Hepatocyte (in vitro differentiated cells): ENCODE data around the gene H6PD. TPM values are rescaled to one million over a fixed set of nuclear protein-coding genes. Genes with fewer than 3 reads are reported as not detected.
A peak's percentile ranks its signal among the peaks of the same experiment; 100 is the strongest.

ENCODE experiments used
- DNase-seq: peaks from one replicate; pipeline ENCODE4 v3.0.0-alpha.2; 2016; ENCODE audit warnings: low spot score
- H2AFZ ChIP-seq: fragments of 200-600 bp; sonication (generic); 2 replicates; pipeline ENCODE4 v1.6.0; 2016; ENCODE audit warnings: antibody characterized with exemption, mild to moderate bottlenecking
- H3K27ac ChIP-seq: fragments of 200-600 bp; sonication (generic); 2 replicates; pipeline ENCODE4 v1.5.1; 2016; ENCODE audit warnings: mild to moderate bottlenecking
- H3K27me3 ChIP-seq: fragments of 200-600 bp; sonication (generic); 2 replicates; pipeline ENCODE4 v1.6.1; 2016
- H3K36me3 ChIP-seq: fragments of 200-600 bp; sonication (generic); replicated peaks from 2 replicates; pipeline ENCODE4 v1.5.1; 2016; ENCODE audit warnings: low read depth; ENCODE audit not compliant: insufficient read depth
- H3K4me1 ChIP-seq: fragments of 200-600 bp; sonication (generic); 2 replicates; pipeline ENCODE4 v1.5.1; 2016; ENCODE audit warnings: mild to moderate bottlenecking, moderate library complexity; ENCODE audit not compliant: insufficient read depth
- H3K4me2 ChIP-seq: fragments of 200-600 bp; sonication (generic); 2 replicates; pipeline ENCODE4 v1.6.0; 2016
- H3K4me3 ChIP-seq: fragments of 200-600 bp; sonication (generic); 2 replicates; pipeline ENCODE4 v1.5.1; 2016; ENCODE audit warnings: mild to moderate bottlenecking
- H3K79me2 ChIP-seq: fragments of 200-600 bp; sonication (generic); 2 replicates; pipeline ENCODE4 v1.6.0; 2017; ENCODE audit warnings: mild to moderate bottlenecking
- H3K9me2 ChIP-seq: fragments of 200-600 bp; sonication (generic); replicated peaks from 2 replicates; pipeline ENCODE4 v1.6.0; 2017; ENCODE audit warnings: mild to moderate bottlenecking; ENCODE audit not compliant: insufficient read depth
- H3K9me3 ChIP-seq: fragments of 200-600 bp; sonication (generic); 2 replicates; pipeline ENCODE4 v1.5.1; 2016; ENCODE audit warnings: low read depth, mild to moderate bottlenecking
- H4K20me1 ChIP-seq: fragments of 200-600 bp; sonication (generic); 2 replicates; pipeline ENCODE4 v1.6.0; 2016; ENCODE audit warnings: mild to moderate bottlenecking; ENCODE audit not compliant: insufficient read depth, poor library complexity, severe bottlenecking
- CTCF ChIP-seq: fragments of 200-600 bp; sonication (generic); IDR thresholded peaks from 2 replicates; pipeline ENCODE4 v1.5.1; 2016; ENCODE audit warnings: antibody characterized with exemption, mild to moderate bottlenecking; ENCODE audit not compliant: poor library complexity
- EZH2 ChIP-seq: fragments of 200-600 bp; sonication (generic); IDR thresholded peaks from 2 replicates; pipeline ENCODE4 v1.6.1; 2016; ENCODE audit warnings: antibody characterized with exemption, mild to moderate bottlenecking, borderline replicate concordance
- EZH2phosphoT487 ChIP-seq: fragments of 200-600 bp; sonication (generic); IDR thresholded peaks from one replicate; pipeline ENCODE4 v1.6.1; 2018; ENCODE audit warnings: antibody characterized with exemption, mild to moderate bottlenecking, low read depth, moderate library complexity; ENCODE audit not compliant: unreplicated experiment, severe bottlenecking
- WGBS: methylation state at CpG from one replicate; pipeline ENCODE4 v1.1.6; 2016; ENCODE audit warnings: low lambda C conversion rate; ENCODE audit errors: missing lambda C conversion rate; 5-methylcytosine and 5-hydroxymethylcytosine counted together
- polyA plus RNA-seq: library from polyadenylated mRNA; unstranded; fragments of >200 nt; fragmentation: Nextera tagmentation; extraction: Ambion mirVana; gene quantifications from 2 replicates; pipeline ENCODE4 v1.2.1, GENCODE V29; 2016
- total RNA-seq: library from RNA; depleted of rRNA; stranded (reverse); fragments of >200 nt; gene quantifications from 2 replicates; pipeline ENCODE4 v1.2.3, GENCODE V29; 2014

The H6PD gene
- total and polyA plus RNA-seq, 2 experiments from 2014 or later, result 26.3 to 54.8 TPM

DNA sequence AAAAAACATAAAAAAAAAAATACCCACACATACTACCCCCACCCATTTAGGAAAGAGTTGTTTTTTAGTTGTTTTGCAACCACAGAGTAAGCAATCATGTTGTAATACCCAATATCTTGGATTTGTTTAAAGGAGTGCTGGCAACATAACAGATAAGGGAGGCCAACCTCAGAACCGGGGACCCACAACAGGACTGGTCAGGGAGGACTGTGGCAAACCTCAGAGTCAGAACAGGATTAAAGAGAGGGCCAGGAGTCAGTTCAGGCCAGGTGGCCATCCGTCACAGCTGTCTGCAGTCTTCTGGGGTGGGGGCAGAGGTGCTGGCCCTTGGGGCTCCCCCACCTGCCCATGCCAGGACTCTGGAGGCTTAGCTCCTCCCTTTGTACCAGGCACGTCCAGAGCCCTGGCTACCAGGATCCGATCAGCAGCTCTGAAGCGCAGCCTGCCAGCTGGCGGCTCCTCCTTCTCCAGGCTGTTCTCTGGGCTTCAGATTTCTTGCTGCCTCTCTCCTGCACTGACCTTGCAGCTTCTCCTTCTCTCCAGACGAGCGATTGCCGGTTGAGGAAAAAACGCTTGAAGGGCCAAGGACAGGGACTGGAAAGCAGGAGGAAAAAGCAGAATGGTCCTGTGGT, 7.9 kb downstream of the H6PD start:
- peak; percentile 73 for DNase-seq

DNA sequence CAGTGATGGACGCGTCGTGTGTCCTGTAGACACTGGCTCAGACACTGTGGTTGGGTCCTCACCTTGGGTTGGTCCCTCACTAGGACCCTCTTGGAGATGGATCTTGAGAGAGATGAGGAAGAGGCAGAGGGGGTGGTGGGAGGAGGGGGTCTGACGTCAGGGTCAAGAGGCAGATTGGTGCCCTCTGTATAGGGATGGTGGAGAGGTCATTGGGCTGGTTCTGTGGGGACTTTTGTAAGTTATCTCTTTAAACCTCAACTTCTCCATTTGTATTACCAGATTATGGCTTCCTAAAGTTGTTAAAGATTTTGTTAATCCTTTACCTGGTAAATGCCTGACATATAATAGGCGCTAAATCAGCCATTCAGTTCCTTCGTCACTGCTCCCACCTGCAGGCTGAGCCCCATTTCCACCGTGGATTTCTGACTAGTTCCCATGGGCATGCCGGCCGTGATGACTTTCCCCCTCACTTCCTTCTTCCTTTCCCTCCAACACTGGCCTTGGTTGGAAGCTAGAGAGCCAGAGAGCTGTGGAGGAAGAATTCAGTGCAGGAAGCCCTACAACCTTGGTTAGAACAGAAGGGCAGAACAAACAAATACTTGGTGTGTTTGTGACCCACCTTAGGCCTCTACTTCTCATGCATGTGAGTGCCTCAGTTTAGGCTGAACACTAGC, 8.6 kb downstream of the H6PD start:
- H3K4me3 ChIP-seq, result no peak overlapping the region
- H3K4me1 ChIP-seq, result peaks cover 37% of the 10 kb centered on the region

More for the DNA sequence above, 7.9 kb downstream of the H6PD start:
- H3K9me3 ChIP-seq, result no peaks in the 10 kb centered on the region
- TF ChIP-seq EZH2phosphoT487 (no peak), EZH2 (no peak), CTCF (no peak)
- H3K36me3 ChIP-seq, result no peaks in the 10 kb centered on the region
- peak overlapping the region; percentile 76 for H3K27ac ChIP-seq
- no peaks in the 10 kb centered on the region for H3K9me2 ChIP-seq
- 61% methylated on average over 10 of the region's 10 CpGs for WGBS
- H3K4me1 ChIP-seq, result peaks cover 41% of the 10 kb centered on the region
- no peaks in the 10 kb centered on the region for H3K27me3 ChIP-seq
- H2AFZ ChIP-seq, result no peak overlapping the region
- no peaks in the 10 kb centered on the region for H4K20me1 ChIP-seq
- H3K79me2 ChIP-seq, result peaks cover 55% of the 10 kb centered on the region
- no peak overlapping the region for H3K4me3 ChIP-seq
- H3K4me2 ChIP-seq, result peak overlapping the region; percentile 44

DNA sequence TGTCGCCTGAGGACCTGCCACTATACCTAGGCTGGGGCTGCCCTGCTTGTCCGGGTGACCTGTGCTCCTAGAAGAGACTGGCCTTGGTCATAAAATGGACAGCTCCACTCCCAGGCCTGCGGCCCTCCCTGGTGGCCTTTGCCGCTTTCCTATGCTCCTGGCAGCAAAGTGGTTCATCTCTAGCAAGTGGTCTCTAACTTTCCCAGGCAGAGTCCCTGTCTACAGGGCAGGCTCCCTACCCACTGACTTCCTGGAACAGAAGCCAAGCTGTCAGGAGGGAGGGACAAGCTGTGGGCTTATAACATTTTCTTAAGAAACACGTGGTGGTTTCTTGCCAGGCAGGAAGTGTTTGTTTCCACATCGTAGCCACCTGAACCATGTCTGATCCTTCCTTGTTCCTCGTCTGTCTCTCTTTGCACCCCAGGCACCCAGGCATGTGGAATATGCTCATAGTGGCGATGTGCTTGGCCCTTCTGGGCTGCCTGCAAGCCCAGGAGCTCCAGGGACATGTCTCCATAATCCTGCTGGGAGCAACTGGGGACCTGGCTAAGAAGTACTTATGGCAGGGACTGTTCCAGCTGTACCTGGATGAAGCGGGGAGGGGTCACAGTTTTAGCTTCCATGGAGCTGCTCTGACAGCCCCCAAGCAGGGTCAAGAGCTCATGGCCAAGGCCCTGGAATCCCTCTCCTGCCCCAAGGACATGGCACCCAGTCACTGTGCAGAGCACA, 10.1 kb downstream of the H6PD start:
- Histone ChIP-seq H3K9me2 (no peaks in the 10 kb centered on the region), H3K27me3 (no peaks in the 10 kb centered on the region), H3K36me3 (no peaks in the 10 kb centered on the region), H4K20me1 (no peaks in the 10 kb centered on the region), H3K4me3 (no peak overlapping the region), H3K79me2 (peaks cover 38% of the 10 kb centered on the region), H3K4me2 (no peak overlapping the region), H3K9me3 (no peaks in the 10 kb centered on the region), H2AFZ (no peak overlapping the region), H3K27ac (no peak overlapping the region), H3K4me1 (peaks cover 36% of the 10 kb centered on the region)
- no peak for DNase-seq
- TF ChIP-seq EZH2 (no peak), CTCF (no peak), EZH2phosphoT487 (no peak)
- 91% methylated on average over 9 of the region's 9 CpGs for WGBS

More for the DNA sequence above, 8.6 kb downstream of the H6PD start:
- TF ChIP-seq EZH2 (no peak), CTCF (no peak), EZH2phosphoT487 (no peak)
- Histone ChIP-seq H4K20me1 (no peaks in the 10 kb centered on the region), H3K27ac (peak overlapping the region; percentile 76), H2AFZ (no peak overlapping the region), H3K4me2 (peak overlapping the region; percentile 44), H3K79me2 (peaks cover 47% of the 10 kb centered on the region), H3K9me3 (no peaks in the 10 kb centered on the region), H3K36me3 (no peaks in the 10 kb centered on the region), H3K9me2 (no peaks in the 10 kb centered on the region), H3K27me3 (no peaks in the 10 kb centered on the region)
- WGBS, result 91% methylated on average over 9 of the region's 9 CpGs
- no peak for DNase-seq
